Tibial nerve (tissue), 4 donors: ENCODE results near the gene HOXB2. TPM values are rescaled to one million over a fixed set of nuclear protein-coding genes. Genes with fewer than 3 reads are reported as not detected.

Experiments used
- DNase-seq, 2 donors: peaks; one replicate each; pipeline ENCODE4 v3.0.0-alpha.2; 2019; ENCODE audit warnings: low spot score in 2 of 2
- H3K27ac ChIP-seq, 4 donors: fragments of 200-600 bp; sonication (generic) in 3 of 4; one replicate each; pipeline ENCODE4 v1.5.1; 2017 to 2019; ENCODE audit warnings: mild to moderate bottlenecking in 1 of 4
- H3K27me3 ChIP-seq, 2 donors: fragments of 200-600 bp; sonication (generic) in 1 of 2; one replicate each; pipeline versions ENCODE4 v1.5.1 to v1.6.0; 2017 to 2019
- H3K36me3 ChIP-seq, 3 donors: fragments of 200-600 bp; sonication (generic); one replicate each; pipeline ENCODE4 v1.5.1; 2018 to 2019
- H3K4me1 ChIP-seq, 4 donors: fragments of 200-600 bp; sonication (generic) in 3 of 4; one replicate each; pipeline ENCODE4 v1.5.1; 2017 to 2019
- H3K4me3 ChIP-seq, 4 donors: fragments of 200-600 bp; sonication (generic) in 3 of 4; one replicate each; pipeline ENCODE4 v1.5.1; 2017 to 2019; ENCODE audit warnings: mild to moderate bottlenecking in 1 of 4, moderate library complexity in 1 of 4
- H3K9me3 ChIP-seq, 4 donors: fragments of 200-600 bp; sonication (generic) in 3 of 4; one replicate each; pipeline ENCODE4 v1.5.1; 2017 to 2019
- CTCF ChIP-seq, 5 experiments: fragments of 200-600 bp in 3 of 5; fragments of 450-650 bp in 2 of 5; sonication (generic) in 3 of 5; IDR thresholded peaks; one replicate each; pipeline ENCODE4 v1.5.1; 2016 to 2019; ENCODE audit warnings: antibody characterized with exemption in 5 of 5, mild to moderate bottlenecking in 3 of 5, moderate library complexity in 2 of 5
- EP300 ChIP-seq, 2 donors: sonication (generic); formaldehyde crosslinking; IDR thresholded peaks; one replicate each; pipeline ENCODE4 v1.6.1; 2017; ENCODE audit warnings: antibody characterized with exemption in 2 of 2, mild to moderate bottlenecking in 1 of 2
- POLR2A ChIP-seq, 2 donors: fragments of 450-650 bp; IDR thresholded peaks; one replicate each; pipeline ENCODE4 v1.6.1; 2017; ENCODE audit warnings: antibody characterized with exemption in 2 of 2, mild to moderate bottlenecking in 2 of 2, moderate library complexity in 2 of 2
- WGBS, 2 donors: methylation state at CpG; one replicate each; pipeline ENCODE4 v1.1.5; 2018; 5-methylcytosine and 5-hydroxymethylcytosine counted together
- total RNA-seq, 4 donors: library from RNA; depleted of rRNA; stranded (reverse); fragments of >200 nt; gene quantifications; one replicate each; pipeline ENCODE4 v1.1.0, GENCODE V29; 2016

HOXB2 gene
- total RNA-seq, 4 donors from 2014 or later: 6.9 to 29.3 (median 19.2) TPM

GRCh38 chr17:48550502-48551213 lies 5.7 kb upstream of the HOXB2 start:
- DNase-seq: no peak
- 34 to 45% methylated on average over 50 to 68 of the region's 70 CpGs for WGBS, 2 donors
- Histone ChIP-seq H3K27me3 (peaks cover 4 to 75% of the 10 kb centered on the region in 2 donors), H3K9me3 (no peaks in the 10 kb centered on the region), H3K27ac (peak overlapping the region in 3 of 4 donors; percentile 17 to 68 (median 25)), H3K36me3 (no peaks in the 10 kb centered on the region), H3K4me1 (peaks cover 0 to 29% (median 2%) of the 10 kb centered on the region in 4 donors), H3K4me3 (peak overlapping the region in 1 of 4 donors; percentile 18)
- TF ChIP-seq CTCF (IDR thresholded peaks at IDR 0.05): no peak
- TF ChIP-seq EP300 (IDR thresholded peaks at IDR 0.05): no peak
- TF ChIP-seq POLR2A (IDR thresholded peaks at IDR 0.05): no peak

- Histone ChIP-seq H3K4me1 (peaks cover 0 to 30% (median 2%) of the 10 kb centered on the region in 4 donors), H3K27ac (peak overlapping the region in 2 of 4 donors; percentile 25 to 48)
Measured at GRCh38 chr17:48549914-48550501, 5.1 kb upstream of the HOXB2 start.

DNA sequence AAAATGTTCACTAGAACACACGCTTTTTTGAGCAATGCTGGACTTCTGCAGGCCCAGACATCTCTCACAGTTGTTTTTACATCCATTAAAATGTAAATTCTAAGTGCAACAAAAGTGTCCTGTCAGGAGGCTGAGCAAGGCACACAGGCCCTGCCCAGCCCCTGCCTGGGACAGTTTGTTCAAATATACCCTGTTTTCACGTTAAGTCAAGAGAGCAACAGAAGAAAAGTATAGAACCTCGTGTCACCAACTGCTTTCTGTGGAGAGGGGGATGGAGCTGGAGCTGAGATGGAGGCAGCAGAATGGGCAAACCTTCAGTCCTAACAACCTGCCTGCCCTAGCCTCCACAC lies 4.3 kb upstream of the HOXB2 start:
- no peak overlapping the region for H3K27ac ChIP-seq
- H3K27me3 ChIP-seq: peaks cover 0 to 72% of the 10 kb centered on the region in 2 donors
- TF ChIP-seq CTCF (IDR thresholded peaks at IDR 0.05): no peak
- TF ChIP-seq EP300 (IDR thresholded peaks at IDR 0.05): no peak
- TF ChIP-seq POLR2A (IDR thresholded peaks at IDR 0.05): no peak
- no peaks in the 10 kb centered on the region for H3K36me3 ChIP-seq
- H3K4me3 ChIP-seq: no peak overlapping the region
- no peaks in the 10 kb centered on the region for H3K9me3 ChIP-seq
- no peak for DNase-seq
- peaks cover 0 to 26% (median 2%) of the 10 kb centered on the region in 4 donors for H3K4me1 ChIP-seq
- WGBS, 2 donors: 57 to 78% methylated on average over 3 of the region's 3 CpGs

More at GRCh38 chr17:48549914-48550501, 5.1 kb upstream of the HOXB2 start:
- H3K36me3 ChIP-seq: no peaks in the 10 kb centered on the region
- TF ChIP-seq EP300 (IDR thresholded peaks at IDR 0.05): no peak
- H3K27me3 ChIP-seq: peaks cover 4 to 72% of the 10 kb centered on the region in 2 donors
- 59 to 65% methylated on average over 18 of the region's 18 CpGs for WGBS, 2 donors
- H3K4me3 ChIP-seq: no peak overlapping the region
- no peak for DNase-seq
- no peaks in the 10 kb centered on the region for H3K9me3 ChIP-seq

GRCh38 chr17:48548523-48549280 lies 3.8 kb upstream of the HOXB2 start:
- Histone ChIP-seq H3K9me3 (no peaks in the 10 kb centered on the region), H3K27me3 (peaks cover 0 to 71% of the 10 kb centered on the region in 2 donors), H3K4me1 (peaks cover 0 to 24% (median 2%) of the 10 kb centered on the region in 4 donors), H3K36me3 (no peaks in the 10 kb centered on the region), H3K4me3 (no peak overlapping the region), H3K27ac (peak overlapping the region in 3 of 4 donors; percentile 28 to 96 (median 89))
- DNase-seq: no peak
- TF ChIP-seq EP300 (IDR thresholded peaks at IDR 0.05): no peak
- TF ChIP-seq POLR2A (IDR thresholded peaks at IDR 0.05): no peak
- TF ChIP-seq CTCF (IDR thresholded peaks at IDR 0.05): no peak
- WGBS, 2 donors: 52 to 62% methylated on average over 6 of the region's 6 CpGs

DNA sequence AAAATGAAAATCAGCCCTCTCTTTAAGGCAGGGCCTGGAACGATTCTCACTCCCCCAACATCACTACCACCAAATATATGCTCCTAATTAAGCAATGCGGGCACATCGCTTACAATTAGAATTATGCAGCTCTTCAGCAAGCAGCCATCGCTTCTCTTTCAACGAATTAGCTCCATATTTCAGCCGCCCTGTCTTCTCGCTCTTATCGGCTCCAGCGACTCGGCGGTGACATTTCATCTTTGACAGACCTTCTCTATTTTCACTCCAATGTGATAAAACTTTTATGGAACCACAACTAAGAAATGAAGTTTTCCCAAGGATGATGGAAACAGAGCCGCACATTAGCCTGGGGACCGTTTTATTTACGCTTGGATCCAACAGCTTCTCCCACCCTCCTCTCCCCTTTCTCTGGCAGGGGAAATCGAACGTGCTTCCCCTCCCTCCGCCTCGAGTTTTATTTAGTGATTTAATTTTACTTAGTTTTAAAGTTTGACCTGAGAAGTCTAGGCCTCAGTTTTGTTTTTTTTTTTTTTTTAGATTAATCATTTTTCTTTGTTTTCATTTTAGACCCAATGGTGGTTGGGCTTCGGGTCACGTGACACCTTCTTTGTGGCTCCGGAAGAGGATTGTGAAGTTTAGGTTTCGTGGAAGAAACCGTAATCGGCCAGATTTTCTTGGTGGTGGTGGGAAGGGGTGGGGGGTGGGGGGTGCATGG lies 3.1 kb upstream of the HOXB2 start:
- 35 to 49% methylated on average over 24 of the region's 24 CpGs for WGBS, 2 donors
- Histone ChIP-seq H3K27ac (peak overlapping the region; percentile 47 to 96 (median 90)), H3K27me3 (peaks cover 0 to 71% of the 10 kb centered on the region in 2 donors), H3K4me3 (peak overlapping the region in 1 of 4 donors; percentile 15), H3K36me3 (no peaks in the 10 kb centered on the region), H3K4me1 (peaks cover 0 to 30% (median 2%) of the 10 kb centered on the region in 4 donors), H3K9me3 (no peaks in the 10 kb centered on the region)
- TF ChIP-seq CTCF (IDR thresholded peaks at IDR 0.05): no peak
- no peak for DNase-seq
